ENCODE data around the gene MC2R. TPM values are rescaled to one million over a fixed set of nuclear protein-coding genes. Genes with fewer than 3 reads are reported as not detected.

Gene MC2R
- total and polyA plus RNA-seq, 2 donors (not counting 1 experiment from before 2014, with no cell fraction given): not detected

DNA sequence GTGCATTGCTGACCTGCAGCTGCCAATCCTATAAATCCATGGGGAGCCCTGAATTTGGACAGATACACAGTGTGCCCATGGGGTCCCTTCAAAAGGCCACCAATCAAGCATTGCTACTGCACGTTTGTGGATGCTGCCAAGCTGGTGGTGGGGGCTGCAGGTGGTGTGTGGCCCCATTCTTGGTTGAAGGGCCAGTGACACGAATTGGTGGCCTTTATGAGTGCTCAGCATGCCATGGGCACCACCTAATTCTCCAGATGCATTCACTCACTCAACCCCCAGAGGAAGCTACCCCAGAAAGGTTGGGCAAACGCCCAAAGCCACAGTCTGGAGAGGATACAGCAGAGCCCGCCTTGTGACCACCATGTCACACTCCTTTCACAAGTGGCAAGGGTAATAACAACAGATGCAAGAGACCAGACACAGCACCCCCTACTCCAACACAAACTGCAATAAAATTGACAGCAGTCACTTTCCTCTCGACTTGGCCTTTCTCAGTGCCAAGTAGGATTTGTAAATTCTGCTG, 27.1 kb downstream of the MC2R start:
- Histone ChIP-seq H3K4me1 (ENCODE audit: control insufficient read depth, extremely low read depth, insufficient read depth, low read length) (no peaks in the 10 kb centered on the region), H4K20me1 (ENCODE audit: control insufficient read depth, extremely low read depth, insufficient read depth, low read length) (no peaks in the 10 kb centered on the region), H3K27ac (ENCODE audit: insufficient read depth, low read length) (no peak overlapping the region), H3K4me2 (ENCODE audit: extremely low read depth, insufficient read depth, low read length) (no peak overlapping the region), H3K9ac (ENCODE audit: insufficient read depth, low read length) (no peak overlapping the region), H3K4me3 (replicated peaks in 1 of 4; ENCODE audit: control extremely low read depth in 1 of 4, insufficient read depth in 1 of 4, low read depth in 3 of 4, low read length in 4 of 4) (no peak overlapping the region), H2AFZ (ENCODE audit: low read length) (no peak overlapping the region), H3K9me3 (ENCODE audit: control insufficient read depth, insufficient read depth, low read depth, low read length) (no peaks in the 10 kb centered on the region), H3K79me2 (ENCODE audit: control insufficient read depth, insufficient read depth, low read length) (no peaks in the 10 kb centered on the region), H3K27me3 (ENCODE audit: control insufficient read depth, insufficient read depth, low read length) (no peaks in the 10 kb centered on the region), H3K36me3 (ENCODE audit: control insufficient read depth, insufficient read depth, low read length) (no peaks in the 10 kb centered on the region)
- TF ChIP-seq, protein P1, sequence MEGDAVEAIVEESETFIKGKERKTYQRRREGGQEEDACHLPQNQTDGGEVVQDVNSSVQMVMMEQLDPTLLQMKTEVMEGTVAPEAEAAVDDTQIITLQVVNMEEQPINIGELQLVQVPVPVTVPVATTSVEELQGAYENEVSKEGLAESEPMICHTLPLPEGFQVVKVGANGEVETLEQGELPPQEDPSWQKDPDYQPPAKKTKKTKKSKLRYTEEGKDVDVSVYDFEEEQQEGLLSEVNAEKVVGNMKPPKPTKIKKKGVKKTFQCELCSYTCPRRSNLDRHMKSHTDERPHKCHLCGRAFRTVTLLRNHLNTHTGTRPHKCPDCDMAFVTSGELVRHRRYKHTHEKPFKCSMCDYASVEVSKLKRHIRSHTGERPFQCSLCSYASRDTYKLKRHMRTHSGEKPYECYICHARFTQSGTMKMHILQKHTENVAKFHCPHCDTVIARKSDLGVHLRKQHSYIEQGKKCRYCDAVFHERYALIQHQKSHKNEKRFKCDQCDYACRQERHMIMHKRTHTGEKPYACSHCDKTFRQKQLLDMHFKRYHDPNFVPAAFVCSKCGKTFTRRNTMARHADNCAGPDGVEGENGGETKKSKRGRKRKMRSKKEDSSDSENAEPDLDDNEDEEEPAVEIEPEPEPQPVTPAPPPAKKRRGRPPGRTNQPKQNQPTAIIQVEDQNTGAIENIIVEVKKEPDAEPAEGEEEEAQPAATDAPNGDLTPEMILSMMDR (conservative IDR thresholded peaks at IDR 0.05 in 1 of 2, IDR thresholded peaks at IDR 0.05 in 1 of 2; ENCODE audit: low read depth in 1 of 2, low read length in 2 of 2): no peak
- TF ChIP-seq EZH2 (IDR thresholded peaks at IDR 0.05; ENCODE audit: low read length, missing control alignments): no peak
- no peak for DNase-seq (ENCODE audit: low read depth in 2 of 2)

GRCh38 chr18:13885009-13885408, 30.3 kb downstream of the MC2R start:
- DNase-seq (ENCODE audit: low read depth in 2 of 2): no peak
- no peaks in the 10 kb centered on the region for H3K36me3 ChIP-seq (ENCODE audit: control insufficient read depth, insufficient read depth, low read length)
- H2AFZ ChIP-seq (ENCODE audit: low read length): no peak overlapping the region
- H3K4me1 ChIP-seq (ENCODE audit: control insufficient read depth, extremely low read depth, insufficient read depth, low read length): no peaks in the 10 kb centered on the region
- no peak overlapping the region for H3K27ac ChIP-seq (ENCODE audit: insufficient read depth, low read length)
- H4K20me1 ChIP-seq (ENCODE audit: control insufficient read depth, extremely low read depth, insufficient read depth, low read length): no peaks in the 10 kb centered on the region
- H3K79me2 ChIP-seq (ENCODE audit: control insufficient read depth, insufficient read depth, low read length): no peaks in the 10 kb centered on the region
- H3K4me3 ChIP-seq (replicated peaks in 1 of 4; ENCODE audit: control extremely low read depth in 1 of 4, insufficient read depth in 1 of 4, low read depth in 3 of 4, low read length in 4 of 4): no peak overlapping the region
- no peak overlapping the region for H3K4me2 ChIP-seq (ENCODE audit: extremely low read depth, insufficient read depth, low read length)
- H3K9ac ChIP-seq (ENCODE audit: insufficient read depth, low read length): no peak overlapping the region
- H3K9me3 ChIP-seq (ENCODE audit: control insufficient read depth, insufficient read depth, low read depth, low read length): no peaks in the 10 kb centered on the region
- no peaks in the 10 kb centered on the region for H3K27me3 ChIP-seq (ENCODE audit: control insufficient read depth, insufficient read depth, low read length)
- TF ChIP-seq, protein P1 (conservative IDR thresholded peaks at IDR 0.05 in 1 of 2, IDR thresholded peaks at IDR 0.05 in 1 of 2; ENCODE audit: low read depth in 1 of 2, low read length in 2 of 2): no peak
- TF ChIP-seq EZH2 (IDR thresholded peaks at IDR 0.05; ENCODE audit: low read length, missing control alignments): no peak

DNA sequence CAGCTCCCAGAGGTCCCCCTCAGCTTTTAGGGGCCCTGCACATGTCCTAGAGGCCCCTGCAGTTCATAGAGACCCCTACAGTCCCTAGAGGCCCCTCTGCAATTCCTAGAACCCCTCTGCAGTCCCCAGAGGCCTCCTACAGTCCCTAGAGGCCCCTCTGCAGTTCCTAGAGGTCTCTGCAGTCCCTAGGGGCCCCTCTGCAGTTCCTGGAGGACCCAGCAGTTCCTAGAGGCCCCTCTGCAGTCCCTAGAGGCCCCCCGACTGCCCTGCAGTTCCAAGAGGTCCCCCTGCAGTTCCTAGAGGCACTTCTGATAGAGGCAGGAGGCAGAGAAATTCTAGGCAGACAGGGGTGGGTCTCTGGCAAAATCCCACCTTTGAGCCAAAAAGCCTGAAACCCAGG, 35.4 kb downstream of the MC2R start:
- no peak for DNase-seq (ENCODE audit: low read depth in 2 of 2)
- Histone ChIP-seq H3K4me3 (replicated peaks in 1 of 4; ENCODE audit: control extremely low read depth in 1 of 4, insufficient read depth in 1 of 4, low read depth in 3 of 4, low read length in 4 of 4) (no peak overlapping the region), H3K27ac (ENCODE audit: insufficient read depth, low read length) (no peak overlapping the region), H2AFZ (ENCODE audit: low read length) (no peak overlapping the region), H3K4me1 (ENCODE audit: control insufficient read depth, extremely low read depth, insufficient read depth, low read length) (no peaks in the 10 kb centered on the region), H3K79me2 (ENCODE audit: control insufficient read depth, insufficient read depth, low read length) (no peaks in the 10 kb centered on the region), H3K36me3 (ENCODE audit: control insufficient read depth, insufficient read depth, low read length) (no peaks in the 10 kb centered on the region), H3K4me2 (ENCODE audit: extremely low read depth, insufficient read depth, low read length) (no peak overlapping the region), H3K9me3 (ENCODE audit: control insufficient read depth, insufficient read depth, low read depth, low read length) (no peaks in the 10 kb centered on the region), H3K9ac (ENCODE audit: insufficient read depth, low read length) (no peak overlapping the region), H3K27me3 (ENCODE audit: control insufficient read depth, insufficient read depth, low read length) (no peaks in the 10 kb centered on the region), H4K20me1 (ENCODE audit: control insufficient read depth, extremely low read depth, insufficient read depth, low read length) (no peaks in the 10 kb centered on the region)
- TF ChIP-seq EZH2 (IDR thresholded peaks at IDR 0.05; ENCODE audit: low read length, missing control alignments): no peak
- TF ChIP-seq, protein P1 (conservative IDR thresholded peaks at IDR 0.05 in 1 of 2, IDR thresholded peaks at IDR 0.05 in 1 of 2; ENCODE audit: low read depth in 1 of 2, low read length in 2 of 2): no peak

Data from fibroblast of lung (primary cell).